ENCODE measurements around the gene LIPC. TPM values are rescaled to one million over a fixed set of nuclear protein-coding genes. Genes with fewer than 3 reads are reported as not detected.

The LIPC gene
- total and polyA plus RNA-seq, 2 experiments from 2014 or later, result 0.43 to 0.63 TPM

GRCh38 chr15:58487724-58488120 is 55.9 kb downstream of the LIPC start:
- Histone ChIP-seq H3K79me2 (ENCODE audit: insufficient read depth) (no peaks in the 10 kb centered on the region), H3K36me3 (ENCODE audit: low read depth) (no peaks in the 10 kb centered on the region), H3K9ac (no peak overlapping the region), H2AFZ (no peak overlapping the region), H3K27me3 (replicated peaks; ENCODE audit: insufficient read depth) (no peaks in the 10 kb centered on the region), H3K9me3 (ENCODE audit: low read depth) (no peaks in the 10 kb centered on the region), H4K20me1 (ENCODE audit: insufficient read depth) (no peaks in the 10 kb centered on the region), H3K4me1 (ENCODE audit: insufficient read depth) (no peaks in the 10 kb centered on the region), H3K27ac (no peak overlapping the region), H3K4me3 (no peak overlapping the region), H3K9me2 (ENCODE audit: insufficient read depth) (no peaks in the 10 kb centered on the region), H3F3A (ENCODE audit: insufficient read depth) (no peaks in the 10 kb centered on the region), H3K4me2 (ENCODE audit: unreplicated experiment) (no peak overlapping the region)
- TF ChIP-seq EZH2phosphoT487 (IDR thresholded peaks at IDR 0.05; ENCODE audit: insufficient read depth, low read depth), result no peak
- TF ChIP-seq EZH2 (IDR thresholded peaks at IDR 0.05; ENCODE audit: insufficient read depth, poor library complexity, severe bottlenecking), result no peak
- in situ Hi-C loops (cut with MboI), result no loop called here
- no peak for DNase-seq
- WGBS, 2 experiments (ENCODE audit: low coverage in 1 of 2, low lambda C conversion rate in 2 of 2, missing lambda C conversion rate in 2 of 2), result 58 to 62% methylated on average over 3 of the region's 3 CpGs

- H3K79me2 ChIP-seq (ENCODE audit: insufficient read depth), result no peaks in the 10 kb centered on the region
- H3K4me3 ChIP-seq, result no peak overlapping the region
- H4K20me1 ChIP-seq (ENCODE audit: insufficient read depth), result no peaks in the 10 kb centered on the region
- WGBS, 2 experiments (ENCODE audit: low coverage in 1 of 2, low lambda C conversion rate in 2 of 2, missing lambda C conversion rate in 2 of 2), result 84 to 89% methylated on average over 6 of the region's 6 CpGs
- in situ Hi-C loops (cut with MboI), result no loop called here
- no peaks in the 10 kb centered on the region for H3K36me3 ChIP-seq (ENCODE audit: low read depth)
- no peak overlapping the region for H3K4me2 ChIP-seq (ENCODE audit: unreplicated experiment)
- H3F3A ChIP-seq (ENCODE audit: insufficient read depth), result no peaks in the 10 kb centered on the region
- H3K9me2 ChIP-seq (ENCODE audit: insufficient read depth), result no peaks in the 10 kb centered on the region
- no peak overlapping the region for H3K27ac ChIP-seq
- no peaks in the 10 kb centered on the region for H3K27me3 ChIP-seq (replicated peaks; ENCODE audit: insufficient read depth)
- TF ChIP-seq EZH2 (IDR thresholded peaks at IDR 0.05; ENCODE audit: insufficient read depth, poor library complexity, severe bottlenecking), result no peak
- TF ChIP-seq EZH2phosphoT487 (IDR thresholded peaks at IDR 0.05; ENCODE audit: insufficient read depth, low read depth), result no peak
- H2AFZ ChIP-seq, result no peak overlapping the region
- no peak for DNase-seq
- H3K9ac ChIP-seq, result no peak overlapping the region
- H3K4me1 ChIP-seq (ENCODE audit: insufficient read depth), result no peaks in the 10 kb centered on the region
- no peaks in the 10 kb centered on the region for H3K9me3 ChIP-seq (ENCODE audit: low read depth)
Observed at GRCh38 chr15:58489289-58490085, 57.7 kb downstream of the LIPC start.

GRCh38 chr15:58490086-58490887 is 58.5 kb downstream of the LIPC start:
- DNase-seq, result no peak
- Histone ChIP-seq H3K9ac (no peak overlapping the region), H3K79me2 (ENCODE audit: insufficient read depth) (no peaks in the 10 kb centered on the region), H3K27ac (no peak overlapping the region), H3K4me3 (no peak overlapping the region), H2AFZ (no peak overlapping the region), H3K4me1 (ENCODE audit: insufficient read depth) (no peaks in the 10 kb centered on the region), H3K9me3 (ENCODE audit: low read depth) (no peaks in the 10 kb centered on the region), H3K36me3 (ENCODE audit: low read depth) (no peaks in the 10 kb centered on the region), H4K20me1 (ENCODE audit: insufficient read depth) (no peaks in the 10 kb centered on the region), H3F3A (ENCODE audit: insufficient read depth) (no peaks in the 10 kb centered on the region), H3K4me2 (ENCODE audit: unreplicated experiment) (no peak overlapping the region), H3K27me3 (replicated peaks; ENCODE audit: insufficient read depth) (no peaks in the 10 kb centered on the region), H3K9me2 (ENCODE audit: insufficient read depth) (no peaks in the 10 kb centered on the region)
- TF ChIP-seq EZH2 (IDR thresholded peaks at IDR 0.05; ENCODE audit: insufficient read depth, poor library complexity, severe bottlenecking) (no peak), EZH2phosphoT487 (IDR thresholded peaks at IDR 0.05; ENCODE audit: insufficient read depth, low read depth) (no peak)
- 90 to 91% methylated on average over 27 of the region's 27 CpGs for WGBS, 2 experiments (ENCODE audit: low coverage in 1 of 2, low lambda C conversion rate in 2 of 2, missing lambda C conversion rate in 2 of 2)
- in situ Hi-C loops (cut with MboI), result no loop called here

GRCh38 chr15:58490888-58491473 is 59.2 kb downstream of the LIPC start:
- WGBS, 2 experiments (ENCODE audit: low coverage in 1 of 2, low lambda C conversion rate in 2 of 2, missing lambda C conversion rate in 2 of 2), result 92% methylated on average over 6 of the region's 6 CpGs
- Histone ChIP-seq H3K4me2 (ENCODE audit: unreplicated experiment) (no peak overlapping the region), H4K20me1 (ENCODE audit: insufficient read depth) (no peaks in the 10 kb centered on the region), H3K4me3 (no peak overlapping the region), H3F3A (ENCODE audit: insufficient read depth) (no peaks in the 10 kb centered on the region), H3K9me2 (ENCODE audit: insufficient read depth) (no peaks in the 10 kb centered on the region), H3K9ac (no peak overlapping the region), H3K79me2 (ENCODE audit: insufficient read depth) (no peaks in the 10 kb centered on the region), H3K27ac (no peak overlapping the region), H3K4me1 (ENCODE audit: insufficient read depth) (no peaks in the 10 kb centered on the region), H3K27me3 (replicated peaks; ENCODE audit: insufficient read depth) (no peaks in the 10 kb centered on the region), H3K9me3 (ENCODE audit: low read depth) (no peaks in the 10 kb centered on the region), H3K36me3 (ENCODE audit: low read depth) (no peaks in the 10 kb centered on the region), H2AFZ (no peak overlapping the region)
- TF ChIP-seq EZH2 (IDR thresholded peaks at IDR 0.05; ENCODE audit: insufficient read depth, poor library complexity, severe bottlenecking) (no peak), EZH2phosphoT487 (IDR thresholded peaks at IDR 0.05; ENCODE audit: insufficient read depth, low read depth) (no peak)
- DNase-seq, result no peak
- in situ Hi-C loops (cut with MboI), result no loop called here

Data from GM23248 (cell line).